ENCODE data around the gene FRS3. TPM values are rescaled to one million over a fixed set of nuclear protein-coding genes. Genes with fewer than 3 reads are reported as not detected.

FRS3 gene
- total RNA-seq, 2 donors from 2014 or later: 4.0 to 4.2 TPM

DNA sequence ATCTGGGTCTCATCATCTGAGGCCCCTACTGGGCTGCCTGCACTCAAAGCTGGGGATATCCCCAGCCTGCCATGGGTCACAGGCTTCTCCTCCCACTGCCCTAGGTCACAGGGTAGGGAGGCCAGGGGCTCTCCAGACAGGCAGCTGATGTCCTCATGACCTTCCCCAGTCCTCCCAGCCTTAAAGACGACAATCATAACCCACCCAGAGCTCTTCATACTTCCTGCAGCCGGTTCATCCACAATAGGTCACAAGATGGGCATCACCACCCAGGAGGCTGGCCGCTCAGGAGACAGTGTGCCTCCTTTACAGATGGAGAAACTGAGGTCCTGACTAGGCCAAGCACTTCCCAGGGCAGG is 59.5 kb downstream of the FRS3 start:
- no peak for DNase-seq (ENCODE audit: low spot score)
- intact Hi-C loops (cut with DNase I): no loop called here

Other genes with a start within 250 kb of the FRS3 start
- 10 to 100 TPM; 16.8 to 26.9 TPM for gene FOXP4, start 233.5 kb downstream of the FRS3 start, total RNA-seq
- 1 to 10 TPM; 5.4 to 6.5 TPM for gene MDFI, start 141.4 kb downstream of the FRS3 start, total RNA-seq
- gene TFEB, start 44.3 kb downstream of the FRS3 start, total RNA-seq: 10 to 100 TPM; 15.1 to 20.6 TPM
- not detected for gene PGC, start 32.5 kb downstream of the FRS3 start, total RNA-seq
- 1 to 10 TPM; 1.4 to 5.8 TPM for gene PRICKLE4, start 882 bp upstream of the FRS3 start, total RNA-seq
- 100 to 1,000 TPM in 1 of 2 donors, 10 to 100 TPM in 1; 84.2 to 101 TPM for gene TOMM6, start 7.8 kb upstream of the FRS3 start, total RNA-seq
- gene USP49, start 115.5 kb upstream of the FRS3 start, total RNA-seq: 1 to 10 TPM; 2.7 to 3.1 TPM
- gene MED20, start 141.2 kb upstream of the FRS3 start, total RNA-seq: 10 to 100 TPM; 11.9 to 17.8 TPM
- gene BYSL, start 141.6 kb upstream of the FRS3 start, total RNA-seq: 10 to 100 TPM; 12.7 to 16.8 TPM
- 10 to 100 TPM; 47.7 to 53.3 TPM for gene CCND3, start 161.9 kb upstream of the FRS3 start, total RNA-seq

All from posterior vena cava (tissue), 2 donors.